Activated CD4-positive, alpha-beta T cell treated with anti-CD3 and anti-CD28 coated beads, Interleukin-2, amount 10 ng/mL, durations not matched to agents 7 days and 5 days (primary cell): ENCODE measurements around the gene VSIR. TPM values are rescaled to one million over a fixed set of nuclear protein-coding genes. Genes with fewer than 3 reads are reported as not detected.
A peak's percentile ranks its signal among the peaks of the same experiment; 100 is the strongest.

Source experiments
- CTCF ChIA-PET: fragments of 350-600 bp; sonication (Branson Sonifier 250); formaldehyde crosslinking; loops from one replicate; lab custom pipeline; 2021; ENCODE audit warnings: antibody characterized with exemption; lab: Charles Lee
- POLR2A ChIA-PET: fragments of 350-600 bp; sonication (Branson Sonifier 250); formaldehyde crosslinking; loops from one replicate; lab custom pipeline; 2021; ENCODE audit warnings: antibody characterized with exemption; lab: Charles Lee
- DNase-seq: peaks from one replicate; pipeline ENCODE4 v3.0.0-alpha.2; 2020
- H3K27ac Mint-ChIP-seq: one replicate; pipeline ENCODE4 v1.8.0; 2021; ENCODE audit warnings: mild to moderate bottlenecking, moderate library complexity, mixed read lengths
- H3K27me3 Mint-ChIP-seq: one replicate; pipeline ENCODE4 v1.8.0; 2021; ENCODE audit warnings: mixed read lengths
- H3K36me3 Mint-ChIP-seq: one replicate; pipeline ENCODE4 v1.8.0; 2021; ENCODE audit warnings: low read depth, mixed read lengths
- H3K4me1 Mint-ChIP-seq: one replicate; pipeline ENCODE4 v1.8.0; 2021; ENCODE audit warnings: mixed read lengths
- H3K4me3 Mint-ChIP-seq: one replicate; pipeline ENCODE4 v1.8.0; 2021; ENCODE audit warnings: mild to moderate bottlenecking, moderate library complexity, mixed read lengths
- H3K9me3 Mint-ChIP-seq: one replicate; pipeline ENCODE4 v1.8.0; 2021; ENCODE audit warnings: mixed read lengths
- total RNA-seq, 2 experiments: library from RNA; stranded (reverse); gene quantifications; one replicate each; pipeline ENCODE4 v1.2.3, GENCODE V29; 2021

VSIR gene
- total RNA-seq = 100 to 1,000 TPM; 120 to 148 TPM

DNA sequence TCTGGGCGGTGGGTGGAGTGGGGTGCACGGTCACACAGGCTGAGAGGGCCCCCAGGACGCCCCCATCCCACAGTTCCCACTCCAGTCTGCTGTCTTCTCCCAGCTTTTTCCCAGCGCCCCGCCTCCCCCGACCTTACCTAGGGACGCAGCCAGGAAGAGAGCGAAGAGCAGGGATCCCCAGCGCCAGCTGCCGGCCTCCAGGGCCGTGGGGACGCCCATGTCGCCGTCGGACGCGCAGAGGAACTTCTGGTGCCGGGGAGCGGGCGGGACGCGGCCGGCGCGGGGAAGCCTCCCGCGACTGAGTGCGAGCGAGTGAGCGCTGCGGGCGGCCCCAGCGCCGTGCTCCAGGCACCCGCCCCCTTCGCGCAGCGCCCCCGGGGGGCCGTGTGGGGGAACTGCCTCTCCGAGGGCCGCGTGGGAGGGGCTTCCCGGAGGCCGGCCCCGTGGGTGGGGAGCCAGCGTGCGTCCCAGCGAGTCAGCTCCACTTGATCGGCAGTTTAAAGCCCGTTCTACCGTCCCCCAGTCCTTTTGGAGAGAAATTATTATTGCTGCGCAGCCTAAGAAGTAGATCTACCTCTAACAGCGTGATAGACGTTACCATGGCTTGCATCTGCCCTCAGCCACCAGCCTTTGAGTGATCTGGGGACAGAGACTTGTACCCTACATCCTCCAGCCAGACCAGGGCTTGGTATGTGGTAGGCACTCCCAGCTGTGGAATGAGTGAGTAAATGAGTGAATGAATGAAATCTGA lies at the start of gene VSIR:
Gene VSIR, minus strand, starts transcription at position 300 of the 751 bp plus-strand sequence. Its CDS starts 81 bp downstream, at position 219.
- DNase-seq = peak; percentile 91
- Mint-ChIP-seq H3K9me3 (peaks cover 3% of the 10 kb centered on the region), H3K4me1 (peaks cover 76% of the 10 kb centered on the region), H3K27me3 (no peaks in the 10 kb centered on the region), H3K27ac (peak within 1 kb of the TSS; percentile 86), H3K36me3 (peaks cover 37% of the 10 kb centered on the region), H3K4me3 (peak within 1 kb of the TSS; percentile 95)
- POLR2A ChIA-PET = interaction anchor here (0.5 to 1.9 kb wide), 6 partner anchors 10 to 451 kb away, joined by 3 to 7 read pairs (median 3); no protein-coding TSS in a partner anchor
- CTCF ChIA-PET = interaction anchor here (0.7 to 4.4 kb wide), 39 partner anchors 9 to 559 kb away, joined by 3 to 39 read pairs (median 4); partner anchors contain the start of genes CDH23 and PSAP

GRCh38 chr10:71821909-71822763 lies 48.8 kb upstream of the VSIR start:
- Mint-ChIP-seq H3K4me1 (peaks cover 14% of the 10 kb centered on the region), H3K27me3 (no peaks in the 10 kb centered on the region), H3K9me3 (no peaks in the 10 kb centered on the region), H3K4me3 (no peak overlapping the region), H3K27ac (no peak overlapping the region), H3K36me3 (peaks cover 39% of the 10 kb centered on the region)
- CTCF ChIA-PET = interaction anchor here (1.5 kb wide), 1 partner anchor 9 kb away, joined by 7 read pairs; no protein-coding TSS in a partner anchor
- peak; percentile 22 for DNase-seq
- POLR2A ChIA-PET = no interaction called here

GRCh38 chr10:71820966-71821365 lies 47.6 kb upstream of the VSIR start:
- CTCF ChIA-PET = interaction anchor here (0.9 kb wide), 1 partner anchor 10 kb away, joined by 5 read pairs; no protein-coding TSS in a partner anchor
- H3K4me3 Mint-ChIP-seq = no peak overlapping the region
- no peaks in the 10 kb centered on the region for H3K27me3 Mint-ChIP-seq
- peaks cover 14% of the 10 kb centered on the region for H3K4me1 Mint-ChIP-seq
- no peak overlapping the region for H3K27ac Mint-ChIP-seq
- no peak for DNase-seq
- peaks cover 42% of the 10 kb centered on the region for H3K36me3 Mint-ChIP-seq
- POLR2A ChIA-PET = no interaction called here
- no peaks in the 10 kb centered on the region for H3K9me3 Mint-ChIP-seq

DNA sequence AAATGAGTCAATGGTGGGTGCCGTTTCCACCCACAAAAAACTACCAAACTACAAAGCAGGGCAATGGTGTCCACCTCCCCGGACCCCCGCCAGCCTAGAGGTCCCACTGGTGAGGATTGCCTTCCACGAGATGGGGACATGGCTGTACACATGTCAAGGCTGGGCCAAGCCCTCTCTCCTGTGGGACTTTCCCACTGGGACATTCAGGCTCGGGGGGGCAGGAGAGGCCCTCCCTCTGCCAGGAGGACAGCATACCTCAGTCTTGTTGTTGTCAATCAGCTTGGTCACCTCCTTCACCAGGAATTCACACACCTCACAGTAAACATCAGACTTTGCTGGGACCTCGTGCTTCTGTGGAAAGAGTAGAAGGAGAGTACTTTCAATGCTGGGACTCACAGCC lies 46.7 kb upstream of the VSIR start:
- Mint-ChIP-seq H3K36me3 (peaks cover 38% of the 10 kb centered on the region), H3K27ac (no peak overlapping the region), H3K4me3 (no peak overlapping the region), H3K9me3 (no peaks in the 10 kb centered on the region), H3K4me1 (peaks cover 14% of the 10 kb centered on the region), H3K27me3 (no peaks in the 10 kb centered on the region)
- CTCF ChIA-PET = interaction anchor here (0.9 kb wide), 1 partner anchor 9 kb away, joined by 5 read pairs; no protein-coding TSS in a partner anchor
- POLR2A ChIA-PET = no interaction called here
- no peak for DNase-seq

GRCh38 chr10:71819441-71819861 lies 46.1 kb upstream of the VSIR start:
- CTCF ChIA-PET = interaction anchor here (1.4 kb wide), 1 partner anchor 112 kb away, joined by 3 read pairs; no protein-coding TSS in a partner anchor
- no peaks in the 10 kb centered on the region for H3K9me3 Mint-ChIP-seq
- H3K36me3 Mint-ChIP-seq = peaks cover 35% of the 10 kb centered on the region
- H3K4me3 Mint-ChIP-seq = no peak overlapping the region
- DNase-seq = no peak
- H3K27ac Mint-ChIP-seq = no peak overlapping the region
- H3K4me1 Mint-ChIP-seq = peaks cover 14% of the 10 kb centered on the region
- POLR2A ChIA-PET = no interaction called here
- no peaks in the 10 kb centered on the region for H3K27me3 Mint-ChIP-seq

- peaks cover 14% of the 10 kb centered on the region for H3K4me1 Mint-ChIP-seq
- peaks cover 35% of the 10 kb centered on the region for H3K36me3 Mint-ChIP-seq
- H3K27ac Mint-ChIP-seq = no peak overlapping the region
- no peaks in the 10 kb centered on the region for H3K9me3 Mint-ChIP-seq
- DNase-seq = no peak
- CTCF ChIA-PET = interaction anchor here (1.4 kb wide), 1 partner anchor 111 kb away, joined by 3 read pairs; no protein-coding TSS in a partner anchor
- H3K4me3 Mint-ChIP-seq = no peak overlapping the region
- H3K27me3 Mint-ChIP-seq = no peaks in the 10 kb centered on the region
- POLR2A ChIA-PET = no interaction called here
Observed at GRCh38 chr10:71818674-71819260, 45.4 kb upstream of the VSIR start.

- H3K27ac Mint-ChIP-seq = no peak overlapping the region
- H3K36me3 Mint-ChIP-seq = peaks cover 33% of the 10 kb centered on the region
- POLR2A ChIA-PET = no interaction called here
Observed at GRCh38 chr10:71817831-71818655, 44.7 kb upstream of the VSIR start.

DNA sequence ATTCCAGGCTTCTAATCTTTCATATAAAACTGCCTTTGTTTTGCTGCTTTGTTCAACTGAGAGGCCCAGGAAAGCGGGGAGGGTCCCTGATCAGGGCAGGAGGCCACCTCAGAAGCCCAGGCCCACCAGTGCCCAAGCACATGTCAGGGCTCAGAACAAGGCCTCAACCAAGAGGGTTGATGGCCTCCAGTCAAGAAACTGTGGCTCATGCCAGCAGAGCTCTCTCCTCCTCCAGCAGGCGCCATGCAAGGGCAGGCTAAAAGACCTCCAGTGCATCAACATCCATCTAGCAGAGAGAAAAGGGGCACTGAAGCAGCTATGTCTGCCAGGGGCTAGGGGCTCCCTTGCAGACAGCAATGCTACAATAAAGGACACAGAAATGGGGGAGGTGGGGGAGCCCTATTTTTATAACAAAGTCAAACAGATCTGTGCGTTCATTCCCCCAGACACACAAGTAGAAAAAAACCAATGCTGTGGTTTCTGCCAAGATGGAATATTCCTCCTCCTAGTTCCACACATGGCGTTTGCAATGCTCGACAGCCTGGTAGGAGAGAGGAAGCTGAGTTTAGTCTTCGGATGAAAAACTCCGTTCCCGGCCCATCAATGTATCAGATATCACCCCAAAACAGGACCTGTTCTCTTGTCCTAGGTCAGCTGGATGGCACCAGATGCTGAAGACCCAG lies 43.8 kb upstream of the VSIR start:
- no peaks in the 10 kb centered on the region for H3K9me3 Mint-ChIP-seq
- H3K36me3 Mint-ChIP-seq = peaks cover 33% of the 10 kb centered on the region
- H3K27me3 Mint-ChIP-seq = no peaks in the 10 kb centered on the region
- H3K27ac Mint-ChIP-seq = no peak overlapping the region
- ChIA-PET POLR2A (no interaction called here), CTCF (interaction anchor here (1.8 kb wide), 1 partner anchor 20 kb away, joined by 6 read pairs; no protein-coding TSS in a partner anchor)
- no peak overlapping the region for H3K4me3 Mint-ChIP-seq
- DNase-seq = no peak
- H3K4me1 Mint-ChIP-seq = peaks cover 8% of the 10 kb centered on the region

More at GRCh38 chr10:71817831-71818655, 44.7 kb upstream of the VSIR start:
- no peak overlapping the region for H3K4me3 Mint-ChIP-seq
- H3K9me3 Mint-ChIP-seq = no peaks in the 10 kb centered on the region
- no peak for DNase-seq
- no peaks in the 10 kb centered on the region for H3K27me3 Mint-ChIP-seq
- CTCF ChIA-PET = interaction anchor here (1.4 kb wide), 1 partner anchor 110 kb away, joined by 3 read pairs; no protein-coding TSS in a partner anchor
- H3K4me1 Mint-ChIP-seq = peaks cover 14% of the 10 kb centered on the region

- CTCF ChIA-PET = interaction anchor here (1.8 kb wide), 1 partner anchor 21 kb away, joined by 6 read pairs; no protein-coding TSS in a partner anchor
Observed at GRCh38 chr10:71816421-71816851, 43.1 kb upstream of the VSIR start.

DNA sequence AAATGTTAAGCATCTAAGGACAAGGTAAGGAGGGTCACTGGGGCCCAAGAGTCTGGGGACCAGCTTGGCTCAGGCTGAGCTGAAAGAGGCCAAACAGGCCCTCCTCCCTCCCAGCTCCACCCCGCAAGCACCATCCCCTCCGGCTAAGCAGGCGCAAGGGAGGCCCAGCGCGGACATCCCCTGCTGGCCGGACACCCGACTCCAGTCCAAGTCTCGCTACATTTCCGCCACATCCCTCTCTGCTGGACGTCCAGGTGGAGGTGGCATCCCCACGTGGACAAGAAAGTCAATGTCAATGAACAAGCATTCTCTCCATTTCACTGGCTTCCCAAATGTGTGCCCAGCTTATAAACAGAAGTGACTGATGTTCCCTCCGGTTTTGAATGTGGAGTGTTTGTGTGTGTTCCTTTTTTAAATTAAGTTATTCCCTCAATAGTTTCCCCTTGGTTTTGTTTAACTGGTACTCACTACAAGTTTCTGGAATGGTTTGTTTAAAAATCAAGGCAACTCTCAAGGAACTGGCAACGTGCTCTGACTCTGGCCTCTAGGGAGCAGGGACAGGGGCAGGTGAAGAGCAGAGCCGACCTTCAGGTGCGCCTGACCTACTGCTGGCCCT lies 42.3 kb upstream of the VSIR start:
- H3K27ac Mint-ChIP-seq = no peak overlapping the region
- ChIA-PET POLR2A (no interaction called here), CTCF (interaction anchor here (1.8 to 4.9 kb wide), 2 partner anchors 21 to 42 kb away, joined by 6 to 19 read pairs; partner anchors contain the start of gene VSIR)
- no peak overlapping the region for H3K4me3 Mint-ChIP-seq
- H3K4me1 Mint-ChIP-seq = peaks cover 2% of the 10 kb centered on the region
- H3K9me3 Mint-ChIP-seq = no peaks in the 10 kb centered on the region
- no peaks in the 10 kb centered on the region for H3K27me3 Mint-ChIP-seq
- no peak for DNase-seq
- peaks cover 22% of the 10 kb centered on the region for H3K36me3 Mint-ChIP-seq

More at GRCh38 chr10:71816421-71816851, 43.1 kb upstream of the VSIR start:
- POLR2A ChIA-PET = no interaction called here
- Mint-ChIP-seq H3K9me3 (no peaks in the 10 kb centered on the region), H3K27me3 (no peaks in the 10 kb centered on the region), H3K36me3 (peaks cover 29% of the 10 kb centered on the region), H3K4me1 (peaks cover 2% of the 10 kb centered on the region), H3K27ac (no peak overlapping the region), H3K4me3 (no peak overlapping the region)
- no peak for DNase-seq
